AG10803 (cell line): ENCODE results near the gene ST6GALNAC4.

Experiments used
- DNase-seq: peaks from one replicate; pipeline ENCODE4 v3.0.0; 2010; ENCODE audit warnings: low read depth
- H3K4me3 ChIP-seq: 2 replicates; pipeline ENCODE4 v1.5.1; 2011; ENCODE audit warnings: mild to moderate bottlenecking, low read length, control low read depth
- CTCF ChIP-seq: conservative IDR thresholded peaks from 2 replicates; pipeline ENCODE4 v1.5.1; 2011; ENCODE audit warnings: mild to moderate bottlenecking, low read length, control low read depth, inconsistent platforms

The ST6GALNAC4 gene

GRCh38 chr9:127923771-127924170 is 6.9 kb upstream of the ST6GALNAC4 start:
- no peak overlapping the region for H3K4me3 ChIP-seq
- TF ChIP-seq CTCF = no peak
- DNase-seq = peak; percentile 96

DNA sequence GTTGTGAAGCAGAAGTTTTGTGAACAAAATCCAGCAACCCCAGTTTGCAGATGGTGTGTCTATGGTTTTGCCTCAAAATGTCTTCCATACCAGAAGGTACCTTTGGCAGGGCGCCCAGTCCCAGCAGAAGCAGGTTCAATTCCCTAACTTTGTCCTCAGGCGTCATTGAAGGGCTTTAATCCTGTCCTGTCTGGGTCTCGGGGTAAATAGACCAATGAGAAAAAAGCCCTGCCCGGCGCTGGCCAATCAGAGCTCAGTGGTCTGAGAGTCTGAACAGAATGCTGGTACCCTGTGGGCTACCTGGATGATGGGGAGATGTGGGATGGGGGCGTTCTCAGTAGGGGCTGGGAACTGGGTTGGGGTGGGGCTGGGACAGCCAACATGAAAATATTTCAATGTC is 6.2 kb upstream of the ST6GALNAC4 start:
- DNase-seq = no peak
- H3K4me3 ChIP-seq = no peak overlapping the region

DNA sequence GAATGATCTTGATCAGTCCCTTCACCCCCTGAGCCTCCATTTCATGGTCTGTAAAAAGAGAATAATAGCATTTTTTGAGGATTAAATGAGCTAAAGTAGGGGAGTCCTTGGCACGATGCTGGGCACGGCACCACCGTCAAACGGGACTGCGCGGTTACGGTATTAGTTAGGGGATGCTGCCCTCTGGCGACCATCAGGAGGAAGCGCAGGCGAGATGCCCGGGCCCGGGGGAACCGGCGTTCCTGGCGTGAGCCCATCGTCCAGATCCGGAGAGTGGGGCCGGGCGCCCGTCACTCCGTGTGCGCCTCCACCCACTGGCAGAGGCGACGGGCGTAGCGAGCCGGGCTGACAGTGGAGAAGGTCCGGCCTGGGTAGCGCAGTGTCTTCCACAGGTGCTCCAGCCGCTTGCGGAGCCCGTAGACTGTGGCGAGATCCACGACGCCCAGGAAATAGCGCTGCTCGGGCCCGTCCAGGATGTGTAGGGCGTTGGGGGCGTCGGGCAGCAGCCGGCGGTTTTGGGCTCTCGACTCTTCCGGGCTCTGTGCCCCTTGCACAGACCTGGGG is 4.8 kb upstream of the ST6GALNAC4 start:
- DNase-seq = no peak

More for the DNA sequence above, 6.2 kb upstream of the ST6GALNAC4 start:
- no peak for TF ChIP-seq CTCF

DNA sequence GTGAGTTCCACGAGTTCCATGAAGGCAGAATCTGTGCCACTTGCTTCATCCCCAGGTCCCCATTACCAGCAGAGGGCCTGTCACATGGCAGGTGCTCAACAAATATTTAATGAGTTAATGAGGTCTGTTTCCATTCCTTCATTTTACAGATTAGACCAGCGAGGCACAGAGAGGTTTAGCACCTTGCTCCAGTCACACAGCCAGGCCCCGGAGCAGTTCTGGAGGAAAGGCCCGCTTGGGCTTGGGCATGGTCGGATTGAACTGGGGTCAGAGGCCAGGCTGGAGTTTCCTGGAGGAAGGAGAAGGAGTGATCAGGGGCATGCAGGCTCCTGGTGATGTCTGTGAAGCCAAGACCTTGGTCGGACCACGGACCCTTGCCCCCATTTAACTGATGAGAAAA is 4.0 kb upstream of the ST6GALNAC4 start:
- TF ChIP-seq CTCF = no peak
- DNase-seq = no peak
- no peak overlapping the region for H3K4me3 ChIP-seq

More for the DNA sequence above, 4.8 kb upstream of the ST6GALNAC4 start:
- peak; percentile 77 for TF ChIP-seq CTCF
- H3K4me3 ChIP-seq = peak overlapping the region; percentile 51

GRCh38 chr9:127919253-127919815 is 2.5 kb upstream of the ST6GALNAC4 start:
- DNase-seq = peak; percentile 100
- TF ChIP-seq CTCF = no peak
- no peak overlapping the region for H3K4me3 ChIP-seq

DNA sequence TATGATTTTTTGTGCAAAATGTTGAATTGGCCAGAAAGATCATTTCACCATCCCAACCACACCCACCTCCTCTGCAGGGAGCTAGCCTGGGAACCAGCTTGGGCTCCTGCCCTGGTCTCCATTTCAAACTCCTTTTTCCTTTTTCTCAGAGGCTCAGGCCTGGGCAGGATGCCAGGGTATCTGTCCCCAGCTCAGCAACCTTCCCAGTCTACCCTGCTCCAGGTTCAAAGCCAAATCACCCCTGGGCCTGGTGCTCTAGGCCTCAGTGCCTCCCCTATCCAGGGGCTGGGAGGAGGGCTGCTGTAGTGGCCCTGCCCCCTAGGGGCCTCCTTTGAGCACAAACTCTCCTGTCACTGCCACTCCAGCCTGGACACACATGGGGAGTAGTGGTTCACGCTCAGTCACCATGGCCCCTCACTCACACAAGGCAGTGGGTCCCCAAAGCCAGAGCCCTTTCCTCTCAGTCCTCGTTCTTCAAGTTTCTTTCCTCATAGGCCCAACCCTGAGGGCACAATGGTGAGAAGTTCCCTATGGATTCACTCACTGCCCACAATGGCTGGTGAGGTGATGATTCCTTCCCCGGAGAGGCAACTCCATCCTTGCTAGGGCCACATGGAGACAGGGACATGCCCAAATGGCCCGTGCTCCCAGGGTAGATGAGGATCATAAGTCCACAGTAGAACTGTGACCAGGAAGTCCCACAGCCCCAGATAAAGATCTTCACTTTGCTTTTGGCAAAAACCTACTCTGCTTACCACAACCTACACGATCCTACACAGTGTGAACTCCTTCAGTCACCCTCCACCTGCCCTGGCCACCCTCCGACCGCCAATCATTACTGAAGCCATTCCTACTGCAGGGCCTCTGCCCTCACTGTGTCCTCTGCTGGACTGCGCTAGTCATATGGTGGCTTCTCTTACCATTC is 1.6 kb upstream of the ST6GALNAC4 start:
- H3K4me3 ChIP-seq = no peak overlapping the region
- DNase-seq = peak; percentile 55
- TF ChIP-seq CTCF = 0 out of 2 replicates have a peak, but pooled peaks have one; percentile 5
